Choroid plexus epithelial cell (primary cell): ENCODE results near the gene KLK6.

Experiments used
- DNase-seq: peaks from one replicate; pipeline ENCODE4 v3.0.0-alpha.2; 2010; ENCODE audit warnings: low read depth
- H3K4me3 ChIP-seq: 2 replicates; pipeline ENCODE4 v1.5.1; 2011; ENCODE audit warnings: low read depth, mild to moderate bottlenecking, control low read depth, low read length, moderate library complexity
- CTCF ChIP-seq: conservative IDR thresholded peaks from 2 replicates; pipeline ENCODE4 v1.5.1; 2011; ENCODE audit warnings: low read depth, mild to moderate bottlenecking, control low read depth, inconsistent platforms, low read length, moderate library complexity

The KLK6 gene

GRCh38 chr19:50957587-50957986 lies 11.8 kb downstream of the KLK6 start:
- DNase-seq, result no peak
- TF ChIP-seq CTCF, result no peak
- H3K4me3 ChIP-seq, result no peak overlapping the region

- no peak within 1 kb of the TSS for H3K4me3 ChIP-seq
- no peak for TF ChIP-seq CTCF
- no peak for DNase-seq
Observed at GRCh38 chr19:50952910-50953309, 16.5 kb downstream of the KLK6 start, which contains the start of gene KLK5. KLK5 (minus strand) TSS chr19:50953038; CDS start chr19:50952657, 381 bp downstream.

- no peak overlapping the region for H3K4me3 ChIP-seq
Observed at GRCh38 chr19:50949861-50950260, 19.5 kb downstream of the KLK6 start.

GRCh38 chr19:50947123-50947522 lies 22.3 kb downstream of the KLK6 start:
- TF ChIP-seq CTCF, result no peak
- no peak for DNase-seq
- H3K4me3 ChIP-seq, result no peak overlapping the region

More at GRCh38 chr19:50949861-50950260, 19.5 kb downstream of the KLK6 start:
- no peak for DNase-seq
- no peak for TF ChIP-seq CTCF

GRCh38 chr19:50944795-50945194 lies 24.6 kb downstream of the KLK6 start:
- TF ChIP-seq CTCF, result no peak
- DNase-seq, result no peak

GRCh38 chr19:50943074-50943828 lies 26.1 kb downstream of the KLK6 start:
- TF ChIP-seq CTCF, result no peak
- H3K4me3 ChIP-seq, result no peak overlapping the region
- DNase-seq, result no peak

More at GRCh38 chr19:50944795-50945194, 24.6 kb downstream of the KLK6 start:
- H3K4me3 ChIP-seq, result no peak overlapping the region

- DNase-seq, result no peak
- no peak overlapping the region for H3K4me3 ChIP-seq
- TF ChIP-seq CTCF, result no peak
Observed at GRCh38 chr19:50939596-50939995, 29.8 kb downstream of the KLK6 start.
